GM10248 (cell line): ENCODE data around the gene CERS6.
A peak's percentile ranks its signal among the peaks of the same experiment; 100 is the strongest.

Source experiments
- CTCF ChIA-PET: fragments of 300-600 bp; sonication (Branson Sonifier 250); formaldehyde crosslinking; extraction: SDS; loops from one replicate; lab custom pipeline; 2021; ENCODE audit warnings: antibody characterized with exemption; lab: Yijun Ruan, JAX
- POLR2A ChIA-PET: fragments of 350-650 bp; sonication (Branson Sonifier 250); formaldehyde crosslinking; extraction: SDS; loops from one replicate; lab custom pipeline; 2020; ENCODE audit warnings: antibody characterized with exemption; lab: Yijun Ruan, JAX
- DNase-seq: peaks from one replicate; pipeline ENCODE4 v3.0.0; 2012; ENCODE audit errors: extremely low spot score
- TF ChIP-seq, protein P1 (sequence below): IDR thresholded peaks from 2 replicates; pipeline ENCODE4 v1.5.1; 2012; ENCODE audit warnings: mild to moderate bottlenecking, low read depth; ENCODE audit errors: extremely low read depth, missing control alignments, control extremely low read depth

CERS6 gene

DNA sequence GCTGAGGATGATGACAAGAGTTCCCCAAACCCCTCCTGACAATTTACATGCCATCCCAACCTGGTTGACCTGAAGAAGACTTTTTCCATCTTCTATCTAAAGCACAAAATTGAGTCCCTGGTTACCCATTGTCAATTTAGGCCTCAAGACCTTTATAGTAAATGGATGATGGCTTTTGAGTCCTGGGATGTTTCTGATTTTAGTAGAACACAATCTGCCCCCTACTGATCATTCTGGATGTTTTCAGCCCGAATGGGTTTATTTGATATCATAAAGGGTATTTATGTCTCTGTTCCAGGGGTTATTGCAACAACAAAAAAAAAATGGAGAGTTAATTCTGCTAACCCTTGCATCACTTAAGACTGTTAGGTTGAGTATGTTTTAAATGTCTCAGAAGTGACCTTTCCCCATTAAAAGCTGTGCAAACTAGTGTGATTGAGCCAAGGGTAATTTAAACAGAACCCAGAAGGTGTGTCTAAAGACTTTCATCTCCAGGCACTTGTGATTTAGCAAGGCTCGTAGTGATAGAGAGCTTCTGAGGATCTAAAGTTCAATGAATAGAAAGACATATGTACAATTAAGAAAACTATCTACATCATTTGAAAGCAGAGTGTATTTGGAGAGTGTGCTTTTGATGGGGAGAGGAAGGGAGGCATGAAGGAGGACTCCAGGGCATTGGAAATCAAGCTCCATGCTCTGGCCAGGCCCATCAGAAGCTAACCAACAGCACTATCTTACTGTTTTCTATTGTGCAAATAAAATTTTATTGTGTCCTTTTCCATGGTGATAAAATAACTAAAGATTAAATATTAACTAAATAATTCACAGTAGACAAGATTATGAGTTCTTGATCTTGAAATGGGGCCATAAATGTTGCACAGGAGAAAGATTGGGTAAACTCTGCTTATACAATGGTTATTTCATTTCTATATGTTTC, 249.7 kb downstream of the CERS6 start:
- POLR2A ChIA-PET: no interaction called here
- CTCF ChIA-PET: interaction anchor here (0.9 to 6.7 kb wide), 10 partner anchors 9 to 360 kb away, joined by 3 to 46 read pairs (median 3); no protein-coding TSS in a partner anchor
- TF ChIP-seq, protein P1, sequence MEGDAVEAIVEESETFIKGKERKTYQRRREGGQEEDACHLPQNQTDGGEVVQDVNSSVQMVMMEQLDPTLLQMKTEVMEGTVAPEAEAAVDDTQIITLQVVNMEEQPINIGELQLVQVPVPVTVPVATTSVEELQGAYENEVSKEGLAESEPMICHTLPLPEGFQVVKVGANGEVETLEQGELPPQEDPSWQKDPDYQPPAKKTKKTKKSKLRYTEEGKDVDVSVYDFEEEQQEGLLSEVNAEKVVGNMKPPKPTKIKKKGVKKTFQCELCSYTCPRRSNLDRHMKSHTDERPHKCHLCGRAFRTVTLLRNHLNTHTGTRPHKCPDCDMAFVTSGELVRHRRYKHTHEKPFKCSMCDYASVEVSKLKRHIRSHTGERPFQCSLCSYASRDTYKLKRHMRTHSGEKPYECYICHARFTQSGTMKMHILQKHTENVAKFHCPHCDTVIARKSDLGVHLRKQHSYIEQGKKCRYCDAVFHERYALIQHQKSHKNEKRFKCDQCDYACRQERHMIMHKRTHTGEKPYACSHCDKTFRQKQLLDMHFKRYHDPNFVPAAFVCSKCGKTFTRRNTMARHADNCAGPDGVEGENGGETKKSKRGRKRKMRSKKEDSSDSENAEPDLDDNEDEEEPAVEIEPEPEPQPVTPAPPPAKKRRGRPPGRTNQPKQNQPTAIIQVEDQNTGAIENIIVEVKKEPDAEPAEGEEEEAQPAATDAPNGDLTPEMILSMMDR: no peak
- no peak for DNase-seq

DNA sequence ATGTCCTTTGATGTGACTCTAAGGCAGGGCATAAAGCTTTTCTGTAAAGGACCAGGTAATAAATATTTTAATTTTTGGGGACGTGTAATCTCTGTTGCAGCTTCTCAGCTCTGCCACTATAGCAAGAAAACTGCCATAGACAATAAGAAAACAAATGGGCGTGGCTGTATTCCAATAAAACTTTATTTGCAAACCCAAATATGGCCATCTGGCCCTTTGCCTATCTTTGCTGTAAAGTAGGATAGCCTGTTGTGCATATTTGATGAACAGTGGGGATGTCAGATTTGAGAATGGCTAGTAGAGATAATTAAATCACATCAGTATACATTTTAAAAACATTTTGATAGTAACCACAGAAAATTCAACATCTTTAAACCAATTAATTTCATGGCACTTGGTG, 250.7 kb downstream of the CERS6 start:
- ChIA-PET POLR2A (no interaction called here), CTCF (interaction anchor here (0.9 to 6.7 kb wide), 5 partner anchors 10 to 361 kb away, joined by 3 to 46 read pairs (median 8); no protein-coding TSS in a partner anchor)
- TF ChIP-seq, protein P1: no peak
- no peak for DNase-seq

DNA sequence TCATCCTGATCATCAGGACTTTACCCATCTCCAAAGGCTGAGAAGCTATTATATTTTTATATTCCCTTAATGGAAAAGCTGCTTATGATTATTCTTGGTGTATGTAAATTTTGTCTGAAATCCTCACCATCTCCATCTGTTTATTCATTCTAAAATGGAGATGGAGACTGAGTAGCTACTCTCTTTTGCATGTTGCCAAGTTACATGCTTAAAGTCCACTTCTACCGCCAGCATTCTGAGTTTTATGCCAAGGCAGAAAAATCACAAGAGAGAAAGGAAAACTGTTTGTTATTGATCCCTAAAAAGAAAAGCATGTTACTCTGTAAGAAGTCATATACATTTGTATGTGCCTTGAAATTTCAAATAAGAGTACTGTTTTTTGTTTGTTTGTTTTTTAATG, 252.0 kb downstream of the CERS6 start:
- TF ChIP-seq, protein P1: no peak
- no peak for DNase-seq
- CTCF ChIA-PET: interaction anchor here (0.9 to 6.7 kb wide), 4 partner anchors 12 to 363 kb away, joined by 3 to 46 read pairs (median 12); no protein-coding TSS in a partner anchor
- POLR2A ChIA-PET: no interaction called here

DNA sequence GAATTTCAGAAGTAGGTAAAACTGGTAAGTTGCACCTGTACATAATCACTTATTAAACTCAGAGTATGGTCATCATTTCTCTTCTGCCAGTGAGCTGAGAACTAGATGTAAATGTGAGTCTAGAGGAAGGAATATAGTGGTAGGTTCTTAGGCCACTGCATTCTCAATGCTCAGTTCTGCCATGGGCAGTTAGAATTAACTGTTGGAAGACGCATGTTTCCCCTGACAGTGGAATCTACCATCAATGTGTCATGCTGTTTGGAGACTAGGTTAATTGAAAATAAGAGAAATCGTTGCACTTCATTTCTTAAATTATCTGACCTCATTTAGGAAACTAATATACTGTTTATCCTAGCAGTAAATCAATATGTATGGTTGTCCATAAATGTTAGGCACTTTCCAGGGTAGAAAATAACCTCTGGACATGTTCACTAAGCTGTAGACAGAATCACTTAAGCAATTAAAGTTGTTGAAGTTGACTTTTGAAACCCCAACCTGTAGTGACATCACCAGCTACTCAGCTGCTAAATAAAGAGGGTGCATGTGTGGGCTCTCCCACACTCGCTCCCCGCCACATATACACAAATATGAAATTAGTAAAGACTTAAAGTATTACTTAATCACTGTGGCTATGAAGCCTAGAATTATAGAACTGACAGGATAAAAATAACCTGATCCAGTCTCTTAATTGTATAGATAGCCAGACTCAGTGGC, 254.8 kb downstream of the CERS6 start:
- ChIA-PET POLR2A (no interaction called here), CTCF (interaction anchor here (1.0 to 2.8 kb wide), 6 partner anchors 10 to 210 kb away, joined by 3 to 13 read pairs (median 4); no protein-coding TSS in a partner anchor)
- TF ChIP-seq, protein P1: no peak
- no peak for DNase-seq

DNA sequence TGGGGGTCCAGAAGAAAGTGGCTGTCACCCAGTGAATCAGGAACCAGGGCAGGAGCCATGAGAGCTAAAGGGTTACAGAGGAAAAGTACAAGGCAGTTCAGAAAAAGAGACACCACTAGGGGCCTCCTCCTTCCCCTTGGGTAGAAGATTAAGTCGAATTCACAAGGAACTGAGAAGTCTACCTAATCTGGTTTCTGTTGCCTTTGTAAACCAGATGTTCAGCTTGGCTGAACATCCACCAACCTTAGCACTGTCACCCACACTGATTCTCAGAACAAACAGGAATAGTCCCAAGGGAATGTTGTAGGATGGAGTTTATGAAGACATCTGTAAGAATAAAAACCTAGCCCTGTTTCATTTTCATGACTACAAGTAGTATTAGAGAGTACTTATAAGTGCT, 256.0 kb downstream of the CERS6 start:
- TF ChIP-seq, protein P1: peak; percentile 36
- POLR2A ChIA-PET: no interaction called here
- CTCF ChIA-PET: interaction anchor here (0.7 to 2.8 kb wide), 8 partner anchors 9 to 365 kb away, joined by 3 to 13 read pairs (median 4); no protein-coding TSS in a partner anchor
- DNase-seq: peak; percentile 68

DNA sequence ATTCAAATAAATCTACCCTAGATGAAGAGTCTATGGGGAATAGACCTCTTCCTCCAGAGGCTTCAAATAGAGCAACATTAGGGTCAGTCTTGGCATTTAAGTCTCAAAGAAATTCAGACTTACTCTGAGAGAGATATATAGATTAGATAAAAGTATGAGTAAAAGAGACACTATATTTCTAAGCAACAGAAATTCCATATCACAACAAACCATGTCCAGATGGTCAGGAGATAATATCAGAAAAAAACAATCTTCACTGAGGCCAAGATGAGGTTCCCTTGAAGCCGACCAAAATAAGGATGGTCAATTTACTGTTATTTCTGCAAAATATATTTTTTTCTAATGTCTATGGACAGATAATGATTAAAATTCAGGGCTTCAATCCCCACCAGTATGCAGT, 257.3 kb downstream of the CERS6 start:
- ChIA-PET CTCF (interaction anchor here (1.0 to 1.4 kb wide), 3 partner anchors 20 to 367 kb away, joined by 3 read pairs; no protein-coding TSS in a partner anchor), POLR2A (no interaction called here)
- no peak for DNase-seq
- TF ChIP-seq, protein P1: no peak
